Liver (tissue), 9 donors: ENCODE measurements around the gene CD164L2. TPM values are rescaled to one million over a fixed set of nuclear protein-coding genes. Genes with fewer than 3 reads are reported as not detected.

Source experiments
- DNase-seq: peaks from one replicate; pipeline ENCODE4 v3.0.0-alpha.2; 2017; ENCODE audit warnings: low spot score
- H3K27ac ChIP-seq, 2 donors: one replicate each; pipeline ENCODE4 v1.7.0; 2013; ENCODE audit warnings: inconsistent platforms in 2 of 2, low read length in 2 of 2, control low read depth in 1 of 2, low read depth in 1 of 2, mild to moderate bottlenecking in 1 of 2
- H3K27me3 ChIP-seq, 4 donors: one replicate each; pipeline versions ENCODE4 v1.6.1 to v1.7.0; 2013; ENCODE audit warnings: low read length in 3 of 4, inconsistent platforms in 1 of 4, mild to moderate bottlenecking in 1 of 4, moderate library complexity in 1 of 4; ENCODE audit not compliant: control insufficient read depth in 4 of 4, insufficient read depth in 4 of 4
- H3K36me3 ChIP-seq, 4 donors: one replicate each; pipeline versions ENCODE4 v1.6.1 to v1.7.0; 2013; ENCODE audit warnings: low read length in 3 of 4, mild to moderate bottlenecking in 3 of 4, low read depth in 1 of 4, moderate library complexity in 1 of 4; ENCODE audit not compliant: control insufficient read depth in 4 of 4, insufficient read depth in 3 of 4
- H3K4me1 ChIP-seq, 4 donors: one replicate each; pipeline versions ENCODE4 v1.6.1 to v1.7.0; 2013; ENCODE audit warnings: low read length in 3 of 4, mild to moderate bottlenecking in 3 of 4, moderate library complexity in 1 of 4; ENCODE audit not compliant: control insufficient read depth in 4 of 4, insufficient read depth in 4 of 4
- H3K4me3 ChIP-seq, 3 donors: one replicate each; pipeline versions ENCODE4 v1.6.1 to v1.7.0; 2013; ENCODE audit warnings: low read length in 3 of 3, control low read depth in 1 of 3, low read depth in 1 of 3, mild to moderate bottlenecking in 1 of 3
- H3K9ac ChIP-seq, 2 donors: one replicate each; pipeline ENCODE4 v1.7.0; 2013; ENCODE audit warnings: low read length in 2 of 2, mild to moderate bottlenecking in 2 of 2, moderate library complexity in 2 of 2, control low read depth in 1 of 2, low read depth in 1 of 2
- H3K9me3 ChIP-seq, 4 donors: one replicate each; pipeline versions ENCODE4 v1.6.1 to v1.7.0; 2013; ENCODE audit warnings: low read length in 3 of 4; ENCODE audit not compliant: control insufficient read depth in 4 of 4
- EGR1 ChIP-seq, 2 donors: IDR thresholded peaks; 2 replicates each; pipeline ENCODE4 v1.6.1; 2016 to 2018; ENCODE audit warnings: antibody characterized with exemption in 2 of 2, low read depth in 2 of 2
- FOXA2 ChIP-seq: IDR thresholded peaks from 2 replicates; pipeline ENCODE4 v1.6.1; 2016; ENCODE audit warnings: antibody characterized with exemption
- GABPA ChIP-seq, 2 donors: IDR thresholded peaks in 1 of 2; conservative IDR thresholded peaks in 1 of 2; 2 replicates each; pipeline ENCODE4 v1.6.1; 2016; ENCODE audit warnings: antibody characterized with exemption in 2 of 2, mild to moderate bottlenecking in 1 of 2, moderate library complexity in 1 of 2
- HNF4G ChIP-seq: IDR thresholded peaks from 2 replicates; pipeline ENCODE4 v1.6.1; 2016; ENCODE audit warnings: antibody characterized with exemption
- JUND ChIP-seq, 2 donors: IDR thresholded peaks; 2 replicates each; pipeline ENCODE4 v1.6.1; 2016; ENCODE audit warnings: antibody characterized with exemption in 2 of 2
- MAX ChIP-seq: IDR thresholded peaks from 2 replicates; pipeline ENCODE4 v1.6.1; 2016; ENCODE audit warnings: antibody characterized with exemption
- NR2F2 ChIP-seq: IDR thresholded peaks from 2 replicates; pipeline ENCODE4 v1.6.1; 2016; ENCODE audit warnings: antibody characterized with exemption
- RAD21 ChIP-seq, 2 donors: IDR thresholded peaks; 2 replicates each; pipeline ENCODE4 v1.6.1; 2016; ENCODE audit warnings: antibody characterized with exemption in 2 of 2, mild to moderate bottlenecking in 2 of 2
- RXRA ChIP-seq, 2 donors: IDR thresholded peaks; 2 replicates each; pipeline ENCODE4 v1.6.1; 2017 to 2018; ENCODE audit warnings: antibody characterized with exemption in 2 of 2, mild to moderate bottlenecking in 1 of 2
- SP1 ChIP-seq: IDR thresholded peaks from 2 replicates; pipeline ENCODE4 v1.6.1; 2018; ENCODE audit warnings: antibody characterized with exemption, mild to moderate bottlenecking
- TAF1 ChIP-seq: conservative IDR thresholded peaks from 2 replicates; pipeline ENCODE4 v1.6.1; 2016; ENCODE audit warnings: antibody characterized with exemption, mild to moderate bottlenecking
- YY1 ChIP-seq: IDR thresholded peaks from 2 replicates; pipeline ENCODE4 v1.6.1; 2016; ENCODE audit warnings: antibody characterized with exemption, mild to moderate bottlenecking
- ZBTB33 ChIP-seq: IDR thresholded peaks from 2 replicates; pipeline ENCODE4 v1.6.1; 2016; ENCODE audit warnings: antibody characterized with exemption
- WGBS: extraction: QIAGEN DNeasy Blood & Tissue Kit; methylation state at CpG from one replicate; pipeline ENCODE4 v1.1.7; 2013; 5-methylcytosine and 5-hydroxymethylcytosine counted together
- polyA plus RNA-seq, 2 donors: library from polyadenylated mRNA; stranded (reverse) in 1 of 2; unstranded in 1 of 2; fragments of 200-250 nt in 1 of 2; fragments of >200 nt in 1 of 2; fragmentation: Nextera tagmentation in 1 of 2; extraction: Ambion mirVana in 1 of 2; gene quantifications; one replicate each; pipeline versions ENCODE4 v1.2.1 to v1.2.3, GENCODE V29; 2013 to 2015
- total RNA-seq, 2 donors: library from RNA; depleted of rRNA; stranded (reverse); fragments of >200 nt; gene quantifications; one replicate each; pipeline ENCODE4 v1.2.3, GENCODE V29; 2014
- TF ChIP-seq, protein P1 (sequence below): IDR thresholded peaks from 2 replicates; pipeline ENCODE4 v1.6.1; 2016; ENCODE audit warnings: antibody characterized with exemption, mild to moderate bottlenecking
- TF ChIP-seq, protein P2 (sequence below): fragments of 150-350 bp; IDR thresholded peaks from 2 replicates; pipeline ENCODE4 v1.5.1; 2017; ENCODE audit warnings: improper control_type of control experiment, low read depth, low read length; ENCODE audit not compliant: missing input control
- donor health status: healthy.
- donor health status: healthy.
- donor health status: healthy.
- donor health status: healthy.
- donor health status: healthy.

Gene CD164L2
- total and polyA plus RNA-seq, 4 donors, result not detected

DNA sequence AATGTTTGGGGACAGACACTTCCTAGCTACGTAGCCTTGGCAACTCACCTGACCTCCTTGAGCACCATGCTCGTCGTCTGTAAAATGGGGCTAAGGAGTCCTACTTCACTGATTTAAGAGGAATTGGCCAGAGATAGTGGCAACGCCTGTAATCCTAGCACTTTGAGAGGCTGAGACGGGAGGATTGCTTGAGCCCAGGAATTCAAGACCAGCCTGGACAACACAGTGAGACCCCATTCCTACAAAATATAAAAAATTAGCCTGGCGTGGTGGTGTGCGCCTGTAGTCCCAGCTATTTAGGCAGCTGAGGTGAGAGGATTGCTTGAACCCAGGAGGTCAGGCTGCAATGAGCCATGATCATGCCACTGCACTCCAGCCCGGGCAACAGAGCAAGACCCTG is 36.8 kb downstream of the CD164L2 start:
- no peak for DNase-seq
- H3K4me3 ChIP-seq, result no peak overlapping the region
- H3K27ac ChIP-seq, result no peak overlapping the region
- H3K4me1 ChIP-seq, result peaks cover 3 to 23% (median 15%) of the 10 kb centered on the region in 4 donors
- H3K36me3 ChIP-seq, result no peaks in the 10 kb centered on the region
- TF ChIP-seq, protein P1, sequence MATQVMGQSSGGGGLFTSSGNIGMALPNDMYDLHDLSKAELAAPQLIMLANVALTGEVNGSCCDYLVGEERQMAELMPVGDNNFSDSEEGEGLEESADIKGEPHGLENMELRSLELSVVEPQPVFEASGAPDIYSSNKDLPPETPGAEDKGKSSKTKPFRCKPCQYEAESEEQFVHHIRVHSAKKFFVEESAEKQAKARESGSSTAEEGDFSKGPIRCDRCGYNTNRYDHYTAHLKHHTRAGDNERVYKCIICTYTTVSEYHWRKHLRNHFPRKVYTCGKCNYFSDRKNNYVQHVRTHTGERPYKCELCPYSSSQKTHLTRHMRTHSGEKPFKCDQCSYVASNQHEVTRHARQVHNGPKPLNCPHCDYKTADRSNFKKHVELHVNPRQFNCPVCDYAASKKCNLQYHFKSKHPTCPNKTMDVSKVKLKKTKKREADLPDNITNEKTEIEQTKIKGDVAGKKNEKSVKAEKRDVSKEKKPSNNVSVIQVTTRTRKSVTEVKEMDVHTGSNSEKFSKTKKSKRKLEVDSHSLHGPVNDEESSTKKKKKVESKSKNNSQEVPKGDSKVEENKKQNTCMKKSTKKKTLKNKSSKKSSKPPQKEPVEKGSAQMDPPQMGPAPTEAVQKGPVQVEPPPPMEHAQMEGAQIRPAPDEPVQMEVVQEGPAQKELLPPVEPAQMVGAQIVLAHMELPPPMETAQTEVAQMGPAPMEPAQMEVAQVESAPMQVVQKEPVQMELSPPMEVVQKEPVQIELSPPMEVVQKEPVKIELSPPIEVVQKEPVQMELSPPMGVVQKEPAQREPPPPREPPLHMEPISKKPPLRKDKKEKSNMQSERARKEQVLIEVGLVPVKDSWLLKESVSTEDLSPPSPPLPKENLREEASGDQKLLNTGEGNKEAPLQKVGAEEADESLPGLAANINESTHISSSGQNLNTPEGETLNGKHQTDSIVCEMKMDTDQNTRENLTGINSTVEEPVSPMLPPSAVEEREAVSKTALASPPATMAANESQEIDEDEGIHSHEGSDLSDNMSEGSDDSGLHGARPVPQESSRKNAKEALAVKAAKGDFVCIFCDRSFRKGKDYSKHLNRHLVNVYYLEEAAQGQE, result no peak
- TF ChIP-seq EGR1 (IDR thresholded peaks at IDR 0.05; ENCODE audit: low read depth in 2 of 2), result no peak
- 92% methylated on average over 8 of the region's 8 CpGs for WGBS
- H3K9ac ChIP-seq, result no peak overlapping the region
- H3K27me3 ChIP-seq, result no peaks in the 10 kb centered on the region
- H3K9me3 ChIP-seq, result no peaks in the 10 kb centered on the region

DNA sequence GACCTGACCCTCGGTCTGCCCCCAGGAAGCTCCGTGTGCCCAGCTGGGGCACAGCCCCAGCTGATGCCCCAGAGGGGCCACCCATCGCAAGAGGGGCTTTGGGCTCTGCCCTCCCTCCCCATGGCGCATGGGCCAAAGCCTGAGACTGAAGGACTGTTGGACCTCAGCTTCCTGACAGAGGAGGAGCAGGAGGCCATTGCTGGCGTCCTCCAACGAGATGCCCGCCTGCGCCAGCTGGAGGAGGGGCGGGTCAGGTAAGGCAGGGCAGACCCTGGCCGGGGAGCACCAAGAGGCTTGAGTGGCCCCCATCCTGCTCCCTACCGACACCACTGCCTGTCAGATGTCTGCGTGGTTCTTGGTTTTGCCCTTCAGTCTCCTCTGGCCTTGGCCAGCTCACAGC is 37.9 kb downstream of the CD164L2 start:
- Histone ChIP-seq H3K36me3 (no peaks in the 10 kb centered on the region), H3K9me3 (no peaks in the 10 kb centered on the region), H3K27ac (no peak overlapping the region), H3K4me3 (no peak overlapping the region), H3K9ac (no peak overlapping the region), H3K4me1 (peaks cover 0 to 15% (median 11%) of the 10 kb centered on the region in 4 donors), H3K27me3 (no peaks in the 10 kb centered on the region)
- TF ChIP-seq HNF4G (no peak), RXRA (IDR thresholded peaks at IDR 0.05) (no peak), ZBTB33 (no peak), GABPA (IDR thresholded peaks at IDR 0.05 in 1 of 2, conservative IDR thresholded peaks at IDR 0.05 in 1 of 2) (no peak), TAF1 (no peak), JUND (IDR thresholded peaks at IDR 0.05) (no peak), RAD21 (IDR thresholded peaks at IDR 0.05) (no peak), YY1 (no peak), SP1 (no peak), MAX (no peak), FOXA2 (no peak), NR2F2 (no peak), EGR1 (IDR thresholded peaks at IDR 0.05; ENCODE audit: low read depth in 2 of 2) (no peak)
- TF ChIP-seq, protein P2, sequence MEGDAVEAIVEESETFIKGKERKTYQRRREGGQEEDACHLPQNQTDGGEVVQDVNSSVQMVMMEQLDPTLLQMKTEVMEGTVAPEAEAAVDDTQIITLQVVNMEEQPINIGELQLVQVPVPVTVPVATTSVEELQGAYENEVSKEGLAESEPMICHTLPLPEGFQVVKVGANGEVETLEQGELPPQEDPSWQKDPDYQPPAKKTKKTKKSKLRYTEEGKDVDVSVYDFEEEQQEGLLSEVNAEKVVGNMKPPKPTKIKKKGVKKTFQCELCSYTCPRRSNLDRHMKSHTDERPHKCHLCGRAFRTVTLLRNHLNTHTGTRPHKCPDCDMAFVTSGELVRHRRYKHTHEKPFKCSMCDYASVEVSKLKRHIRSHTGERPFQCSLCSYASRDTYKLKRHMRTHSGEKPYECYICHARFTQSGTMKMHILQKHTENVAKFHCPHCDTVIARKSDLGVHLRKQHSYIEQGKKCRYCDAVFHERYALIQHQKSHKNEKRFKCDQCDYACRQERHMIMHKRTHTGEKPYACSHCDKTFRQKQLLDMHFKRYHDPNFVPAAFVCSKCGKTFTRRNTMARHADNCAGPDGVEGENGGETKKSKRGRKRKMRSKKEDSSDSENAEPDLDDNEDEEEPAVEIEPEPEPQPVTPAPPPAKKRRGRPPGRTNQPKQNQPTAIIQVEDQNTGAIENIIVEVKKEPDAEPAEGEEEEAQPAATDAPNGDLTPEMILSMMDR, result no peak
- TF ChIP-seq, protein P1, result no peak
- WGBS, result 93% methylated on average over 12 of the region's 12 CpGs
- DNase-seq, result no peak
